HG03108 (cell line): ENCODE results near the gene HSPA5.
"Not testable (repeated sequence)": the region's sequence is repeated elsewhere in the genome, so short reads cannot be mapped to it uniquely, and the experiment has no call there.

ENCODE experiments used
- ATAC-seq: cut with Tn5 transposase; IDR thresholded peaks from one replicate; pipeline ENCODE4 v1.9.1; 2021; ENCODE audit warnings: moderate library complexity; ENCODE audit not compliant: unreplicated experiment

Gene HSPA5

DNA sequence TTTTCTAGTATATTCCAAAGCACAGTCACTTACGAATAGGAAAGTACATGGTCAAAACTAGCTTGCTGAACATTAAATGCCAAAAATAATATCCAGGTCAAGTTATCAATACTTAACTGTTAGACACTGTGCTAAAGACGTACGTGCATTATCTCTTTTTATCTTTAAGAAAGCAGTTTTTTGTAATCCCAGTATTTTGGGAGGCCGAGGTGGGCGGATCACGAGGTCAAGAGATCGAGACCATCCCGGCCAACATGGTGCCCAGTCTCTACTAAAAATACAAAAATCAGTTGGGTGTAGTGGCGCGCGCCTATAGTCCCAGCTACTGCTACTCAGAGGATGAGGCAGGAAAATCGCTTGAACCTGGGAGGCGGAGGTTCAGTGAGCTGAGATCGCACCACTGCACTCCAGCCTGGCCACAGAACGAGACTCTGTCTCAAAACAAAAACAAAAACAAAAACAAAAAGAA lies 2.7 kb upstream of the HSPA5 start:
- no peak for ATAC-seq

DNA sequence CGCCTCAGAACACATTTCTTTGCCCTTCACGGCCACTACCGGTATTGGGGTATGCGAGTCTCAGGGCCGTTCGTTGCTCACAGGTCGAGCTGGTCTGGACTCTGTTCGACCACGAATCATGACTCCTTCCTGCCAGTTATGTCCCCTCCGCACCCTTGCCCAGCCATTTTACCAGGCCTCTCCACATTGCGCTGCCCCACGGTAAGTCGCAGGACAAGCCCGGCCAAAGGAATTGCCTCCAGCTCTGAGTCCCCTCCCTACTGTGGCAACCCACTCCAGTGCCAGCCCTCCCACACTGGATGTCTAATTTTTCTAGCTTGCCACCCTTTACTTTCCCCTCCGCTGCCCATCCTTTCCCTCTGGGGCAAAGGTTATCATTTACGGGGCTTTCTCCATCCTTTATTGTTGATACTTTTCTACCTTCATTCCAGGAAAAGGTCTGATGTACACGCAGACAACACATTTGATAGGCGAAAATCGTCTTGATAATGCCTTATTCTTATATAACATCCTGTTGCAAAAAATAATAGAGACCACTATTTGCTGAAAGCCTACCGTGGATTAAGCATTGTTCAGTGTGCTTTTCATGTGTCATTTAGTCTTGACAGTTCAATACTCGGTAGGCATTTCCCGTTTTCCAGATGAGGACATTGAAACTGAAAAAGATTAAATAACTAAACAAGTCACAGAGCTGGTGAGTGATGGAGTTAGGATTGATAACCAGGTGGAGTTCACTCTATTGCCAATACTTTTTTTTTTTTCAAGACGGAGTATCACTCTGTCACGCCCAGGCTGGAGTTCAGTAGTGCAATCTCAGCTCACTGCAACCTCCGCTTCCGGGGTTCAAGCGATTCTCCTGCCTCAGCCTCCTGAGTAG lies 958 bp upstream of the HSPA5 start:
- ATAC-seq = peak; percentile 9

DNA sequence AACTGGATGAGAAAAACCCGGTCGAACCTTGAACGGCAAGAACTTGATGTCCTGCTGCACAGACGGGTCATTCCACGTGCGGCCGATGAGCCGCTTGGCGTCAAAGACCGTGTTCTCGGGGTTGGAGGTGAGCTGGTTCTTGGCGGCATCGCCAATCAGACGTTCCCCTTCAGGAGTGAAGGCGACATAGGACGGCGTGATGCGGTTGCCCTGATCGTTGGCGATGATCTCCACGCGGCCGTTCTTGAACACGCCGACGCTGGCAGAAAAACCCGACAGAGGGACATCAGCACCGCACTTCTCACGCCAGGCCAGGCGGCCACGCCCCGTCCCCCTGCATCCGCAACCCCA lies 519 bp downstream of the HSPA5 start:
- ATAC-seq = no peak

DNA sequence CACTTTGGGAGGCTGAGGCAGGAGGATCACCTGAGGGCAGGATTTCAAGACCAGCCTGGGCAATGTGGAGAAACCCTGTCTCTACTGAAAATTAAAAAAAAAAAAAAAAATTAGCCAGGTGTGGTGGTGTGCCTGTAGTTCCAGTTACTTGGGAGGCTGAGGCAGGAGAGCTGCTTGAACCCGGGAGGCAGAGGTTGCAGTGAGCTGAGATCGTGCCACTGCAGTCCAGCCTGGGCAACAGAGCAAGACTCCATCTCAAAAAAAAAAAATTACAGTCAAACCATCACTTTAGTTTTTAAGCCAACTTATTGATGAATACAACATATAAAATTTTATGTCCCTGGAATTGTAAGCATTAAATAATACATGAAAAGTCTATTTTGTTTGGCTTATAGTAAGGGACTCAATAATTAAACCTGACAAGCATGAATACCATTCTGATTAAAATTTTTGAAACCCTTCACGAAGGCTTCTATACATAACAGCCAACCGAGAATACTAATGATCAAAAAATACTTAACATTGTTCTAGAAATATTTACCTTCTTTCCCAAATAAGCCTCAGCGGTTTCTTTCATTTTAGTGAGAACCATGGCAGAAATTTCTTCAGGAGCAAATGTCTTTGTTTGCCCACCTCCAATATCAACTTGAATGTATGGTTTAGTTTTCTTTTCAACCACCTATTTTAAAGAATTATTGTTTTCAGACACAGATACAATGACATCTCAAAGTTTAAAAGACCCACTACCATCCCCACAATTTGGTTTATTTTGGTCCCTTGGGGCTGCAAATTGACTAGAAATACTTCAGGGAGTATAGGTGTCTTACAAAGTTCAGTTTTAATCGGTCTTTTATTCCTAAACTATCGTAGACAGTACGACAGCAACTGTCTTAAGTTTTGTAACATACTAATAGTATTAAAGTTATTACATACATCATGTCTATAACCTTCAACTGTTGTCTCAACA lies 1.2 kb downstream of the HSPA5 start:
- ATAC-seq = no peak

DNA sequence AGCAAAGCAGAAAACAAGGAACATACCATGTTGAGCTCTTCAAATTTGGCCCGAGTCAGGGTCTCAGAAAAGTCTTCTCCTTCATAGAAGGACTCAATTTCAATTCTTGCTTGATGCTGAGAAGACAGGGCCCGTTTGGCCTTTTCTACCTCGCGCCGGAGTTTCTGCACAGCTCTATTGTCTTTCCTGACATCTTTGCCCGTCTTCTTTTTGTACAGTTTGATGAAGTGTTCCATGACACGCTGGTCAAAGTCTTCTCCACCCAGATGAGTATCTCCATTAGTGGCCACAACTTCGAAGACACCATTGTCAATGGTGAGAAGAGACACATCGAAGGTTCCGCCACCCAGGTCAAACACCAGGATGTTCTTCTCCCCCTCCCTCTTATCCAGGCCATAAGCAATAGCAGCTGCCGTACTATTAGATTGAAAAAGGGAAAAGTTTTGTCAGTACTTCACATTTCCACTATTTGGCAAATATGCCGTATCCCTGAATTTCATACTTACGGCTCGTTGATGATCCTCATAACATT lies 2.2 kb downstream of the HSPA5 start:
- ATAC-seq = no peak

DNA sequence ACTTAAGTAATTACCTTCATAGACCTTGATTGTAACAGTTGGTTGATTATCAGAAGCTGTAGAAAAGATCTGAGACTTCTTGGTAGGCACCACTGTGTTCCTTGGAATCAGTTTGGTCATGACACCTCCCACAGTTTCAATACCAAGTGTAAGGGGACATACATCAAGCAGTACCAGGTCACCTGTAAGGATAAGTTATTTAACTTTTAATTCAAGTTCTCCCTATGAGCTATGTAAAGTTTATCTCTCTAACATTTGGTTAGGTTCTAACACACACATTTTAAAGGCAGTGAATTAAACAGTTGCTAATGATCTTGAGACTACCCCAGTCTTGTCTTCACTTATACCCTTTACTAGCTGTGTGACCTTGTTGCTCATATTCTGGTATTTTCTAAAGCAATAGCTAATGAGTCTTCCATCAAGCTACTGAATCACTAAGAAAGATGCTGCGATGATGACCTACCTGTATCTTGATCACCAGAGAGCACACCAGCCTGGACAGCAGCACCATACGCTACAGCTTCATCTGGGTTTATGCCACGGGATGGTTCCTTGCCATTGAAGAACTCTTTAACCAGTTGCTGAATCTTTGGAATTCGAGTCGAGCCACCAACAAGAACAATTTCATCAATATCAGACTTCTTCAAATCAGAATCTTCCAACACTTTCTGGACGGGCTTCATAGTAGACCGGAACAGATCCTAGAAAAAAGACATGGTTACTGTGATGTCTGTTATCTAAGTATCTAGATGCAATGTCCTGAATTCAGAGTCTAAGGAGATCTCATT lies 2.8 kb downstream of the HSPA5 start:
- ATAC-seq = no peak

DNA sequence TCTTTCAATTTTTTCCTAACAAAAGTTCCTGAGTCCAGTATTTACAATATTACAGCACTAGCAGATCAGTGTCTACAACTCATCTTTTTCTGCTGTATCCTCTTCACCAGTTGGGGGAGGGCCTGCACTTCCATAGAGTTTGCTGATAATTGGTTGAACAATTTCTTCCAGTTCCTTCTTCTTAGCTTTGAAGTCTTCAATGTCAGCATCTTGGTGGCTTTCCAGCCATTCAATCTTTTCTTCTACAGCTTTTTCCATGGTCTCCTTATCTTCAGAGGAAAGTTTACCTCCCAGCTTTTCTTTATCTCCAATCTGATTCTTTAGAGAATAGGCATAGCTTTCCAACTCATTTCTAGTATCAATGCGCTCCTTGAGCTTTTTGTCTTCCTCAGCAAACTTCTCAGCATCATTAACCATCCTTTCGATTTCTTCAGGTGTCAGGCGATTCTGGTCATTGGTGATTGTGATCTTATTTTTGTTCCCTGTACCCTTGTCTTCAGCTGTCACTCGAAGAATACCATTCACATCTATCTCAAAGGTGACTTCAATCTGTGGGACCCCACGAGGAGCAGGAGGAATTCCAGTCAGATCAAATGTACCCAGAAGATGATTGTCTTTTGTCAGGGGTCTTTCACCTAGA lies 4.5 kb downstream of the HSPA5 start:
- ATAC-seq = not testable (repeated sequence)

DNA sequence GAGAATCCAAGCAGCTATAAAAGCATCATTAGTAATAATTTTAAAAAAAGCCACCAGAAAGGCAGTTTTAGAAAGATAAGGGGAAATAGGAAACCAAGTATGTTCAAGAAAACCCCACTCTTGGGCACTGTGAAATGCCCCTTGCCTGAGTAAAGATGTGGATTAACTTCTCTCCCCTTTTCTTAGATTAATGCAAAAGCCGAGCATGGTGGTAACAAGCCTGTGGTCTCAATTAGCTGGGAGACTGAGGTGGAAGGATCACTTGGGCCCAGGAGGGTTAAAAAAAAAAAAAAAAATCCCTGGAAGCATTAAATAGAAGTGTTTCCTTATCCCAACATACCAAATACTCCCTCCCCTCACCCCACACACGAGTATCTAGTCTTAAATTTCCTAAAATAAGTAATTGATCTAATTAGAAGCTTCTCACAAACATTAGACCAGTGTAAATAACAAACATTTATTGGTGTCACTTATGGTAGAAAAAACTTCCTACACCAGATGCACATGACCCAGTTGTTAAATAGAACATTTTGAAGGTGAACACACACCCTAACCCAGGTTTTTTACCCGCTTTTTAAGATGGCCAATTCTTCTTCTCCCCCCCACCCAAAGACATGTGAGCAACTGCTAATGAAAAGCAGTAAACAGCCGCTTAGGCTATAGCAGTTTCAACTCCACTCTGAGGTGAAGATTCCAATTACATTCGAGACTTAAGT lies 5.2 kb downstream of the HSPA5 start:
- no peak for ATAC-seq

DNA sequence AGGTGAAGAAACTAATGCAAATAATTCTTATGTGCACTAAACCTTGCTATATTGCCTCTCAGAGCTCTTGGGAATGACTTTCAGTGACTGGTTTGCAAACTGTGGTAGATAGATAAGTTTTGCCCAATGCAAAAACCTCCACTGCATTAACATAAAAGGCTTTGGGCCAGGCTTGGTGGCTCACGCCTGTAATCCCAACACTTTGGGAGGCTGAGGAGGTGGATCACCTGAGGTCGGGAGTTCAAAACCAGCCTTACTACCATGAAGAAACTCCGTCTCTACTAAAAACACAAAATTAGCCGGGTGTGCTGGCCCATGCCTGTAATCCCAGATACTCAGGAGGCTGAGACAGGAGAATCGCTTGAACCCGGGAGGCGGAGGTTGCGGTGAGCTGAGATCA lies 7.0 kb downstream of the HSPA5 start:
- not testable (repeated sequence) for ATAC-seq

DNA sequence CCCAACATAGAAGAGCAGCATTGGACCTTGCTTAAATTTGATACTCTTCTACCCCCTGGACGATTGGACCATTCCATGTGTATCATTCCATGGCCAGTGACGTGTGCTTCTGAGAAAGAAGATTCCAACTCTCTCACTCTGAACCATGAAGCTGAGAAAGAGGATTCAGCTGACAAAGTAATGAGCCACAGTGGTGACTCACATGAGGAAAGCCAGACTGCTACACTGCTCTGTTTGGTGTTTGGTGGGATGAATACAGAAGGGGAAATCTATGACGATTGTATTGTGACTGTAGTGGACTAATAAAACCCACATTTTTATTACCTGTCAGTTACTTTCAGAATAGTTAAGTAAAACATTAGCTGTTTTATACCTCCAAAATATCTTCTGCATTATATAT lies 7.5 kb downstream of the HSPA5 start:
- no peak for ATAC-seq

DNA sequence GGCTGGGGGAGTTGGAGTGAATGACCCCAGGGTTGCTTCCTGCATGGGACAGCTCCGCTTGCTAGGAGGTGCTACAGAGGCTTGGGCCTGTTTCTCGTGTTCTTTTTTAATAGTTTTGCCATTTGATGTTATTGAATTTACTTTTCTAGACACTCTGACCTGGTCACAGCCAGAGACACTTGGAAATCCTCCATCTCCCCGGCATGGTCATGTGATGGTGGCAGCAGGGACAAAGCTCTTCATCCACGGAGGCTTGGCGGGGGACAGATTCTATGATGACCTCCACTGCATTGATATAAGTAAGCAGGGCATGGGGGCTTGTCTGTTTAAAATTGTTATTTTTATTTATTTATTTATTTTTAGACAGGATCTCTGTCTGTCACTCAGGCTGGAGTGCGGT lies 13.4 kb downstream of the HSPA5 start:
- no peak for ATAC-seq

DNA sequence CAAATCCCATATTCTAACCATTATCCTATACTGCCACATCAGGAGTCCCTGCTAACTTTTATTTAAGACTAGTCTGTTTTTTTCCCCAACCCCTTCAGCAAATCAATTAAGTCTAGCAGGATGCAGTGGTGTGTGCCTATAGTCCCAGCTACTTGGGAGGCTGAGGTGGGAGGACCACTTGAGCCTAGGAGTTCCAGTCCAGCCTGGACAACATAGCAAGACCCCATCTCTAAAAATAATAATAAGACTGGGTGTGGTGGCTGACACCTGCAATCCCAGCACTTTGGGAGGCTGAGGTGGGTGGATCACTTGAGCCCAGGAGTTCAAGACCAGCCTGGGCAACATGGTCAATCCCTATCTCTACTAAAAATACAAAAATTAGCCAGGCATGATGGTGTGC lies 16.3 kb downstream of the HSPA5 start:
- ATAC-seq = not testable (repeated sequence)

DNA sequence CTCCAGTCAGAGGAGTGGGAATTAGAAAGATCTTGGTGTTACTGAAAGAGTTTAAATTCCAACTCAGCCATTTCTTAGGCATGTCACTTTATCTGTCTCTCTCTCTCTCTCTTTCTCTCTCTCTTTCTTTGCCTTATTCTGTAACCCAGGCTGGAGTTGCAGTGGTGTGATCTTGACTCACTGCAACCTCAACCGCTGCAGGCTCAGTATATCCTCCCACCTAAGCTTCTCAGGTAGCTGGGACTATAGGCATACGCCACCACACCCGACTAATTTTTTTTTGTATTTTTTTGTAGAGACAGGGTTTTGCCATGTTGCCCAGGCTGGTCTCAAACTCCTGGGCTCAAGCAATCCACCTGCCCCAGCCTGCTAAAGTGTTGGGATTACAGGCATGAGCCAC lies 22.5 kb downstream of the HSPA5 start:
- ATAC-seq = no peak

DNA sequence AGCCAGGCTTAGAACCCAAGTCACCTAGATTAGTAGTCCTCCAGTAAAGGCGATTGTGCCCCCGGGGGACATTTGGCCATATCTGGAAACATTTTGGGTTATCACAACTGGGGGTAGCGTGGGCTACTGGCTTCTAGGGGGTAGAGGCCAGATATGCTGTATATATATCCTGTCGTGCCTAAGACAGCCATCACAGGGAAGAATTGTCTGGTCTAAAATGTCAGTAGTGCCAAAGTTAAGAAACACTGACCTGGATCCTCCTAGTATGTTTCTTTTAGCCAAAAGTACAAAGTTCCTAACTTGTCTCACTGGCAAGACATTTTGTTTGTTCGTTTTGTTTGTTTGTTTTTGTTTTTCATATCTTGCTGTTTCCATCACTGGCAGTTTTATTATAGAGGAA lies 27.0 kb downstream of the HSPA5 start:
- ATAC-seq = no peak

DNA sequence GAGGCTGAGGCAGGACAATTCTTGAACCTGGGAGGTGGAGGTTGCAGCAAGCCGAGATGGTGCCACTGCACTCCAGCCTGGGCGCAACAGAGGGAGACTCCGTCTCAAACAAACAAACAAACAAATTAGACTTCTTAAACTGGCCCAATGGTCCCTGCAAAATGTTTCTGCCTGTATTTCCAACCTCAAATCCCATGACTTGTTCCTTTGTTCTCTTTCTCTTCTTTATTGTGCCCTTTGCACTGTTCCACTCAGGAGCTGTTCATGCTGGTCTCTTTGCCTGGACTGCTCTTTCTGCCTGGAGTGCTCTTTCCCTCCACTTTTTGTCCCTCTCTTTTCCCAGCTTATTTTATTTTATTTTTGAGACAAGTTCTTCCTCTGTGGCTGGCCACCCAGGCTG lies 36.7 kb downstream of the HSPA5 start:
- no peak for ATAC-seq

DNA sequence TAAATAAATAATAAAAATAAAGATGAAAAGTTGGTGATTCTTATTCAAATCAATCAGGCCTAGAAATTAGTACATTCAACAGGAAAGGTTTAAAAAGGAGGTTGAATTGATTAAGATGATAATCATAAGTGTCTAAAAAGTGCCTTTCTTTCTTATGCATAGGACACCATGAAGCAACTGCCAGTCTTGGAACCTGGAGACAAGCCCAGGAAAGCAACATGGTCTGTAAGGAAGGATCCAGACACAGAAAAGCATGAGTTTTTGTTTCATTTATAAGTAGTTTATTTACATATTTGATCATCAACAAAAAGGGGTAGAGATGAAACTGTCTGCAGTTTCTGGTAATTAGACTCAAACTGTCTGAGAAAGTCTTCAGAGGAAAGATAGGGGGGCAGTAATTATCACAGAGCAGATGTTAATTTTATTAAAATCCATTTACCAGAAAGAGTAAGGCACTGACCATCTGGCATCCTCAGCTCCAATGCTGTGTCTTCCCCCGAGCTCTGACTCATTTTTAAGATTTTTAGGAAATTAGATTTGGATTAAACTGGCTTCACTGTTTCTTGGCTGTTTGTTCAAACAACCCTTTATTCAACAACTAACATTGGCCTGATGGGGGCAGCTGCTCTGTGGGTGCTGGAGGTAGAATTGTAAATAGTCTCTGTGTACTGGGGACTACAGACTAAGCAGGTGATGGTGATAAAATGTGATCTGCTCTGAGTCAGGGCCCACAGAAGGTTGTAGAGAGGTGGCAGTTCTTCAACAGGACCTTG lies 38.1 kb downstream of the HSPA5 start:
- ATAC-seq = no peak

DNA sequence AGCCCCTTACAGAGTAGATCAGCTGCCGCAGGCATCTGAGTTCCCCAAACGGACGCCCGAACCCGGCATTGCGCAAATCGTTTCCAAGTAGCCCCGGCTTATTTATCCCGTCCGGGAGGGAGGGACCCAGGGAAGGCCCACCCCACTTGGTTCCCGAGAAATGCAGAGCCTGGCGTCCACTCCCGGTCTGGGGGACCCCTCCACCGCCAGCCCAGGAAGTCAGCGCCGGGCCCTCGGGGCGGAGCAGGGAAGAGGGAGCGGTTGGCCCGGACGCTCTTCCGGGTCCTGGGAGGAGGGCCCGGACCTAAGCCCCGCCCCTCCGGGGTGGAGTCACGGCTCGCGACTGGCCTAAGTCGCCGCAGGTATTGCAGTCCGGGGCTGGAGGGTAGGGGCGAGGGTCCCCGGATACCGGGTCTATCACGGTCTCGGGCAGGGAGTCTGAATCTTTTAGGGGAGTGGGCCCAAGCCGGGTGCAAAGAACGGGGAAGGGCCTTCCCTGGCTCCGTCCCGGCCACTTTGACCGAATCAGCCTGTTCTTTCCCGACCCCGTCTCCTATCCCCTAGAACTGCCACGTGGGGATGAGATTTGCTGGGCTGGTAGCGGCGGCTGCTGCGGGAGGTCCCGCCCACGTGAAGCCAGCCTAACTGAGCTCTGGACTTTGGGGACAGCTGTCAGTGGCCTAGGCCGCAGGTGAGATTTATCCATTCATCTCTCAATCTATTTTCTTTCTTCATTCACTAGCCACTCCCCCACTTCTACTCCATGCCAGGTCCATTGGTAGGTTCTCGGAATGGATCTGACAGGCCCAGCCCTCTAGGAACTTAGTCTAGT lies 40.7 kb downstream of the HSPA5 start, which contains the start of gene RABEPK:
Gene RABEPK, plus strand, starts transcription at position 327 of the 832 bp plus-strand sequence. CDS start 2,472 bp downstream, outside the sequence.
- peak; percentile 99 for ATAC-seq

DNA sequence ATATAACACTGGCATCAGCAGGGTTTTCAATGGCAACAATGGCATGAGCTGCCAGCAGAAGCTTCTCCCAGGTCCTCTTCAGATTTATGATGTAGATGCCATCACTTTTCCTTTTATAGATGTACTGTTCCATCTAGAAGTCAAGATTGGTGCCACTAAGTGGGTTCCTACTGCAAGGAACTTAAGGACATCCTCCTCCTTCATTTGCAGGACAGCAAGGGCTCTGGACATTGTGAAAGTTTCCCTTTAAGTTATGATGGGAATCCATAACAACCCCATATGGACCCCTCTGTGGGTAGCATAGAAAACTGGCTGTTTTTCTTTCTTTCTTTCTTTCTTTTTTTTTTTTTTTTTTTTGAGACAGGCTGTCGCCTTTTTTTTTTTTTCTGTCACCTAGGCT lies 45.6 kb downstream of the HSPA5 start:
- ATAC-seq = not testable (repeated sequence)
